HUES6 (cell line): ENCODE data around the gene OGDHL.
"Not testable (repeated sequence)": the region's sequence is repeated elsewhere in the genome, so short reads cannot be mapped to it uniquely, and the experiment has no call there.

Experiments used
- H3K27ac ChIP-seq: 2 replicates; pipeline ENCODE4 v1.7.0; 2013; ENCODE audit warnings: low read depth, mild to moderate bottlenecking, low read length, inconsistent platforms
- H3K27me3 ChIP-seq: 2 replicates; pipeline ENCODE4 v1.6.1; 2013; ENCODE audit warnings: low read length; ENCODE audit not compliant: control insufficient read depth, insufficient read depth
- H3K36me3 ChIP-seq: 2 replicates; pipeline ENCODE4 v1.6.1; 2013; ENCODE audit warnings: low read length; ENCODE audit not compliant: control insufficient read depth, insufficient read depth
- H3K4me1 ChIP-seq: 2 replicates; pipeline ENCODE4 v1.6.1; 2013; ENCODE audit warnings: low read length; ENCODE audit not compliant: control insufficient read depth, insufficient read depth
- H3K4me3 ChIP-seq: 2 replicates; pipeline ENCODE4 v1.5.1; 2013; ENCODE audit warnings: low read depth, low read length
- H3K9ac ChIP-seq: one replicate; pipeline ENCODE4 v1.6.1; 2013; ENCODE audit warnings: mild to moderate bottlenecking, low read length
- H3K9me3 ChIP-seq: 2 replicates; pipeline ENCODE4 v1.6.1; 2013; ENCODE audit warnings: low read depth, low read length; ENCODE audit not compliant: control insufficient read depth, insufficient read depth

Gene OGDHL

DNA sequence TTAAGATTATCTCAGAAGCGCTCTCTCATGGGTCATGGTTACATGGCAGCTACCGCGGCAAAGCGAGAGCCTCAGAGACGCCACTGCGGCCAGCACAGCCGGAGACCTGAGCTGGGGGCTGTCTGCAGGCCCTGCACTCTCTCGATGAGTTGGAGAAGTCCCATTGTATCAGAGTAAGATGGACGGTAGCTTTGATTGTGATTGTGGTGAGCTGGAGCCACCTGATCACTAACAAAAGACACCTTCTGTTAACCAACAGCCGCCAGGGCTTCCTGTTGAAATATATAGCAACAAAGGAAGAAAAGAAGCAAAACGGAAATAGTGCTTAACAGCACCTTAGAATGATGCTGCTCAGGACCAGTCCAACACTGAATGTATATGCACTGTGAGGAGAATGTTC lies 8.9 kb upstream of the OGDHL start:
- H3K27ac ChIP-seq, H3K9me3 ChIP-seq, H3K9ac ChIP-seq, H3K4me3 ChIP-seq, H3K4me1 ChIP-seq, H3K36me3 ChIP-seq: not testable (repeated sequence)
- H3K27me3 ChIP-seq = peaks cover 23% of the 10 kb centered on the region

DNA sequence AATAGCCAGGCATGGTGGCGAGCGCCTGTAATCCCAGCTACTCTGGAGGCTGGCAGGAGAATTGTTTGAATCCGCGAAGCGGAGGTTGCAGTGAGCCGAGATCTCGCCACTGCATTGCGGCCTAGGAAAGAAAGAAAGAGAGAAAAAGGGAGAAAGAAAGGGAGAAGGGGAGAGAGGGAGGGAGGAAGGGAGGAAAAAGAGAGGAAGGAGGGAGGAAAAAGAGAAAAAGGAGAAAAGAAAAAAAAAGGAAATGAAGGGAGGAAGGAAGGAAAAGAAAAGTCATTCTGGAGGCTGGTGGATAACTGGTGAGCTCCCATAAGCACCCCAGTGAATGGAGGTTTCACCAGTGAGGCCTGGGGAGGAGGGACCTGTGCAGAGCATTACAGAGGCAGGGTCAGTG lies 7.6 kb upstream of the OGDHL start:
- Histone ChIP-seq H3K36me3 (no peaks in the 10 kb centered on the region), H3K4me3 (no peak overlapping the region), H3K9ac (no peak overlapping the region), H3K27ac (no peak overlapping the region), H3K27me3 (peaks cover 23% of the 10 kb centered on the region), H3K4me1 (peaks cover 5% of the 10 kb centered on the region; the same call in 1 of the 2 replicates), H3K9me3 (peaks cover 3% of the 10 kb centered on the region; the same call in 1 of the 2 replicates)

DNA sequence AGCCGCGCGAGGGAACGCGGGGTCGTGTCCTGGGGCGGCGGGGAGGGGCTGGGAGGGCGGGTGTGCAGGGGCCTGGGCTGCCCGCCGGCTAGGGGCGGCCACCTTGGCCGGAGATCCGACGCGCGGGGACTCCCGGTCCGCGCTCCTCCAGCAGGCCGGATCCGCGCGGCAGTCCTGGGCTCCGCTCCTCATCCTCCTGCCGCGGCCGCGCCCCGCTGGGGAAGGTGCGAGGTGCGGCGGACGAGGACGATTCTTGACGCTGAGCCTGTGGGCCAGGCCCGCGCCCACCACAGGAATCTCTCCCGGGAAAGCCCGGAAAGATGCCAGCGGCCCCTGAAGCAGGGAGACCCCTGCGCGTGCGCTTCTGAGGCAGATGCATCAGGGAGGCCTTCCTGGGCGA lies 6.6 kb upstream of the OGDHL start:
- Histone ChIP-seq H3K9me3 (peaks cover 3% of the 10 kb centered on the region; the same call in 1 of the 2 replicates), H3K4me3 (no peak overlapping the region; the same call in 1 of the 2 replicates), H3K9ac (no peak overlapping the region), H3K36me3 (no peaks in the 10 kb centered on the region), H3K4me1 (peaks cover 5% of the 10 kb centered on the region; the same call in 1 of the 2 replicates), H3K27ac (no peak overlapping the region), H3K27me3 (peaks cover 25% of the 10 kb centered on the region)

GRCh38 chr10:49768329-49768728 lies 6.2 kb upstream of the OGDHL start:
- H3K9me3 ChIP-seq = peaks cover 3% of the 10 kb centered on the region; the same call in 1 of the 2 replicates
- H3K36me3 ChIP-seq = no peaks in the 10 kb centered on the region
- H3K4me1 ChIP-seq = peaks cover 5% of the 10 kb centered on the region; the same call in 1 of the 2 replicates
- no peak overlapping the region for H3K9ac ChIP-seq
- no peak overlapping the region for H3K27ac ChIP-seq
- H3K4me3 ChIP-seq = no peak overlapping the region; the same call in 1 of the 2 replicates
- H3K27me3 ChIP-seq = peaks cover 29% of the 10 kb centered on the region

GRCh38 chr10:49767752-49768151 lies 5.6 kb upstream of the OGDHL start:
- Histone ChIP-seq H3K9ac (no peak overlapping the region), H3K4me3 (no peak overlapping the region), H3K9me3 (peaks cover 3% of the 10 kb centered on the region; the same call in 1 of the 2 replicates), H3K36me3 (no peaks in the 10 kb centered on the region), H3K4me1 (peaks cover 5% of the 10 kb centered on the region; the same call in 1 of the 2 replicates), H3K27ac (no peak overlapping the region), H3K27me3 (peaks cover 35% of the 10 kb centered on the region)

DNA sequence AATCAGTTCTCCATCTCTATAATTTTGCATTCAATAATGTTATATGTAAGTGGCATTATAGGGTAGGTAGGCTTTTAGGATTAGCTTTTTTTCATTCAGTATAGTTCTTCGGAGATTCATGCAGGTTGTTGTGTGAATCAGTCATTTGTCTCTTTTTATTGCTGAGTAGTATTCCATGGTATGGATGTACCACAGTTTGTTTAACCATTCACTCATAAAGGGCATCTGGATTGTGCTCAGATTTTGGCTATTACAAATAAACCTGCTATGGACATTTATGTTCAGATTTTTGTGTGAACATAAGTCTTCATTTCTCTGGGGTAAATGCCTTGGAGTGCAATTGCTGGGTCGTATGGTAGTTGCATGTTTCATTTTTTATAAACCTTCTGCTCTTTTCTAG lies 4.4 kb upstream of the OGDHL start:
- H3K4me3 ChIP-seq = no peak overlapping the region
- H3K36me3 ChIP-seq = no peaks in the 10 kb centered on the region
- H3K9ac ChIP-seq = no peak overlapping the region
- peaks cover 39% of the 10 kb centered on the region for H3K27me3 ChIP-seq
- no peak overlapping the region for H3K27ac ChIP-seq
- H3K4me1 ChIP-seq = 0 out of 2 replicates have a peak, but pooled peaks cover 10% of the 10 kb centered on the region
- H3K9me3 ChIP-seq = peaks cover 3% of the 10 kb centered on the region; the same call in 1 of the 2 replicates

- Histone ChIP-seq H3K9me3 (peaks cover 3% of the 10 kb centered on the region; the same call in 1 of the 2 replicates), H3K4me3 (peak overlapping the region; percentile 86), H3K36me3 (no peaks in the 10 kb centered on the region), H3K27me3 (peaks cover 16% of the 10 kb centered on the region), H3K9ac (no peak overlapping the region), H3K4me1 (0 out of 2 replicates have a peak, but pooled peaks cover 14% of the 10 kb centered on the region), H3K27ac (no peak overlapping the region)
Measured at GRCh38 chr10:49762566-49762877, 399 bp upstream of the OGDHL start.

DNA sequence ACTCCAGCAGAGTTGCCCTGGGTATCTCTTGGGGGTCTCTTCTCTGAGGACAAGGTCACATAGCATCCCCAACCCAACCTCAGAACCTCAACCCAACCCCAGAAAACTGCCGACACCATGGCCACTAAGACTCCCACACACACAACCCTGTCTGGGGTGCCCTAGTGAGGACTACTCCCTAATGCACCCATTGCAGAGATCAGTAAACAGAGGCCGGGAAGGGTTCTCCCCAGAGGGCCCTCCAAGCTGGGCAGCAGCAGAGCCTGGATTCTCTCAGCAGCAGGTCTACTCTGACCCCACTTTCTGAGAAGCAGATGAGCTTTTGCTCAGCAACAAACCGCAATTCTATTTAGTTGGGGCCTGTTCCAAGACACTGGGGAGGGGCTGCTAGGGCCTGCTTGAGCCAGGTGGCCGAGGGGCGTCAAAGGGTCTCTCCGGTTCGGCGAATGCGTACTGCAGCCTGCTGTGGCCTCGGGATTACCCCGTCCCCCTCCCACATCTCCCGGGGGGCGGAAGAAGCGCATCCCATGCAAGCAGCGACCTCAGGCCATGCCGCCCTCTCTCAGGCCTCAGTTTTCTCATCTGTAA lies 828 bp downstream of the OGDHL start:
- H3K4me3 ChIP-seq = peak overlapping the region; percentile 86

GRCh38 chr10:49760789-49761188 lies 1.3 kb downstream of the OGDHL start:
- Histone ChIP-seq H3K9ac (no peak overlapping the region), H3K27ac (no peak overlapping the region), H3K27me3 (peaks cover 16% of the 10 kb centered on the region), H3K4me1 (0 out of 2 replicates have a peak, but pooled peaks cover 14% of the 10 kb centered on the region), H3K36me3 (peaks cover 6% of the 10 kb centered on the region; the same call in 1 of the 2 replicates), H3K9me3 (no peaks in the 10 kb centered on the region), H3K4me3 (peak overlapping the region; percentile 86)

More for the DNA sequence above, 828 bp downstream of the OGDHL start:
- Histone ChIP-seq H3K36me3 (peaks cover 4% of the 10 kb centered on the region; the same call in 1 of the 2 replicates), H3K4me1 (0 out of 2 replicates have a peak, but pooled peaks cover 14% of the 10 kb centered on the region), H3K27ac (peak overlapping the region; percentile 75; the same call in 1 of the 2 replicates), H3K9ac (peak overlapping the region; percentile 80), H3K9me3 (peaks cover 2% of the 10 kb centered on the region; the same call in 1 of the 2 replicates), H3K27me3 (peaks cover 16% of the 10 kb centered on the region)

GRCh38 chr10:49759787-49760551 lies 2.2 kb downstream of the OGDHL start:
- Histone ChIP-seq H3K9ac (no peak overlapping the region), H3K9me3 (no peaks in the 10 kb centered on the region), H3K4me3 (no peak overlapping the region), H3K36me3 (peaks cover 6% of the 10 kb centered on the region), H3K27me3 (peaks cover 16% of the 10 kb centered on the region), H3K27ac (no peak overlapping the region), H3K4me1 (0 out of 2 replicates have a peak, but pooled peaks cover 14% of the 10 kb centered on the region)
